ENCODE data around the gene PRAMEF12. TPM values are rescaled to one million over a fixed set of nuclear protein-coding genes. Genes with fewer than 3 reads are reported as not detected.

Gene PRAMEF12
- under 0.01 TPM in 1 of 2 replicates, not detected in the other for total RNA-seq

DNA sequence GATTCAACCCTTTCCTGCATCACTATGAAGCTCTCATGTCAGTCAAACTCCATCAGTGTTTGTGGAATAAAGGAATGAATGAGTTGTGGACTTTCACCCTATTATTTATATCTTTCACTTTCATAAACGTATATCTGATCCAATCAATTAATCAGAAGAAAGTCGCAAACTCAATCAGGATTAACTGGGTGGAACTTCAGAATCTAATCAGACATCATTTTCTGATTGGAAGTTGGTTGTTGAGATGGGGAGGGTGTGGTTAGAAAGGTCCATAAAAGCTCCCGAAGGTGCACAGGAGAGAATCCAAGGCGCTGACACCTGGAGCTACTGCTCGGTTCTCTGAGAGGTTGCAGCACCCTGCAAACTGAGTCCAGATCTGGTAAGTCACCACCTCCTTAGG is at the start of gene PRAMEF12:
Gene PRAMEF12 (plus strand): TSS at position 301 of the 400 bp plus-strand sequence. CDS start 1,130 bp downstream, outside the sequence.

DNA sequence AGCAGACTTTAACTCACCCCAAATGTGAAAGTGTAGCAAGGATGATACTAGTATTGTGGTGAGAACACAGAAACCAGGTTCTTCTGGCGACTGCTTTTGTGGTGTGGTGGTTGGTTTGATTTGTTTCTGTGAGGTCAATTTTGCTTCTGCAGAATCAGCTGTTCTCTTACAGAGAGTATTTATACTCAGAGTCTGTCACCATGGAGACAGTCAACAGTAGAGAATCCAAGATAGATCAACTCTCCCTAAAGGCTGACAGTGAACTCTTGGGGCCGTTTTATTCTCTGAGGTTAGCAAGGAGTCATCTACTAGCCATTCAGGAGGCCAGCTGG is 27.6 kb upstream of the PRAMEF12 start, which contains the start of gene CFAP107:
Gene CFAP107 (plus strand): TSS at position 209 of the 332 bp plus-strand sequence. CDS start 231 bp downstream, outside the sequence.

DNA sequence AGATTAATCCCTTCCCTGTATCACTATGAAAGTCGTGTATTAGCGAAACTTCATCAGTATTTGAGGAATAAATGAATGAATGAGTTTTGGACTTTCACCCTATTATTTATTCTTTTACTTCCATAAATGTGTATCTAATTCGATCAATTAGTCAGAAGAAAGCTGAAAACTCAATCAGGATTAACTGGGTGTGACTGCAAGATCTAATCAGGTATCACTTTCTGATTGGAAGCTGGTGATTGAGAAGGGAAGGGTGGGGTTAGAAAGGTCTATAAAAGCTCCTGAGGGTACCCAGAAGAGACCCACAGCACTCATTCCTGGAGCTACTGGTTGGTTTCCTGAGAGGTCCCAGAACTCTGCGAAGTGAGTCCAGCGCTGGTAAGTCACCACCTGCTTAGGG is 17.6 kb downstream of the PRAMEF12 start, which contains the start of gene PRAMEF1:
Gene PRAMEF1 (plus strand): TSS at position 301 of the 400 bp plus-strand sequence. CDS start 1,831 bp downstream, outside the sequence.

Other genes with a start within 250 kb of the PRAMEF12 start
- gene DHRS3, start 155.5 kb upstream of the PRAMEF12 start, total RNA-seq, result 2.2 and 7.0 TPM in 2 replicates
- not detected in 2 replicates for gene AADACL4, start 129.7 kb upstream of the PRAMEF12 start, total RNA-seq
- gene AADACL3, start 57.6 kb upstream of the PRAMEF12 start, total RNA-seq, result not detected in 2 replicates
- not detected in 2 replicates for gene CFAP107, start 27.5 kb upstream of the PRAMEF12 start, total RNA-seq
- gene PRAMEF1, start 17.7 kb downstream of the PRAMEF12 start, total RNA-seq, result not detected in 2 replicates
- not detected in 2 replicates for gene PRAMEF11, start 57.7 kb downstream of the PRAMEF12 start, total RNA-seq
- not detected in 2 replicates for gene HNRNPCL1, start 75.0 kb downstream of the PRAMEF12 start, total RNA-seq
- under 0.01 TPM in 1 of 2 replicates, not detected in the other for gene PRAMEF2, start 83.3 kb downstream of the PRAMEF12 start, total RNA-seq
- not detected in 2 replicates for gene PRAMEF4, start 112.5 kb downstream of the PRAMEF12 start, total RNA-seq
- not detected in 2 replicates for gene PRAMEF10, start 124.5 kb downstream of the PRAMEF12 start, total RNA-seq
- not detected in 2 replicates for gene PRAMEF7, start 142.9 kb downstream of the PRAMEF12 start, total RNA-seq
- not detected in 2 replicates for gene PRAMEF6, start 173.8 kb downstream of the PRAMEF12 start, total RNA-seq

All from subcutaneous preadipocyte (primary cell).